Heart right ventricle (tissue), 16 donors: ENCODE results near the gene AZU1. TPM values are rescaled to one million over a fixed set of nuclear protein-coding genes. Genes with fewer than 3 reads are reported as not detected.
A peak's percentile ranks its signal among the peaks of the same experiment; 100 is the strongest.

Experiments
- ATAC-seq, 8 donors: fragments of 200-7000 bp; cut with Tn5 transposase; one replicate each; pipeline ENCODE4 v1.9.1; 2020; ENCODE audit warnings: mild to moderate bottlenecking in 8 of 8, moderate library complexity in 8 of 8, moderate number of reproducible peaks in 1 of 8
- DNase-seq, 2 donors: peaks; one replicate each; pipeline ENCODE4 v3.0.0-alpha.2; 2020
- H3K27ac ChIP-seq, 10 donors: fragments of 200-600 bp; sonication (generic) in 2 of 10; one replicate each; pipeline versions ENCODE4 v1.5.0 to v1.8.0; 2020 to 2022; ENCODE audit warnings: mild to moderate bottlenecking in 3 of 10
- H3K27me3 ChIP-seq, 7 donors: fragments of 200-600 bp; one replicate each; pipeline ENCODE4 v1.8.0; 2021 to 2022; ENCODE audit warnings: mild to moderate bottlenecking in 2 of 7
- H3K36me3 ChIP-seq, 9 donors: fragments of 200-600 bp; sonication (generic) in 1 of 9; one replicate each; pipeline versions ENCODE4 v1.5.0 to v1.8.0; 2020 to 2022; ENCODE audit warnings: mild to moderate bottlenecking in 2 of 9
- H3K4me1 ChIP-seq, 9 donors: fragments of 200-600 bp; sonication (generic) in 1 of 9; one replicate each; pipeline versions ENCODE4 v1.5.0 to v1.8.0; 2020 to 2022; ENCODE audit warnings: mild to moderate bottlenecking in 4 of 9
- H3K4me3 ChIP-seq, 10 donors: fragments of 200-600 bp; sonication (generic) in 2 of 10; one replicate each; pipeline versions ENCODE4 v1.5.0 to v1.8.0; 2020 to 2022; ENCODE audit warnings: mild to moderate bottlenecking in 7 of 10, moderate library complexity in 2 of 10
- H3K9me3 ChIP-seq, 11 donors: fragments of 200-600 bp in 10 of 11; sonication (generic) in 2 of 11; one replicate each; pipeline versions ENCODE4 v1.5.0 to v1.8.0; 2013 to 2022; ENCODE audit warnings: mild to moderate bottlenecking in 2 of 11, control low read depth in 1 of 11, moderate library complexity in 1 of 11
- WGBS, 2 donors: extraction: QIAGEN DNeasy Blood & Tissue Kit; methylation state at CpG; one replicate each; pipeline ENCODE4 v1.1.7; 2013; ENCODE audit warnings: inconsistent platforms in 1 of 2; 5-methylcytosine and 5-hydroxymethylcytosine counted together
- intact Hi-C, 10 donors: fragments of 100-400 bp; cut with DNase I; formaldehyde crosslinking; loops; one replicate each; pipeline versions ENCODE4 v1.11.1 to v1.14.2; 2022
- polyA plus RNA-seq, 2 donors: library from polyadenylated mRNA; stranded (reverse); fragments of 200-250 nt; gene quantifications; one replicate each; pipeline ENCODE4 v1.2.3, GENCODE V29; 2013
- total RNA-seq, 10 donors: library from RNA; stranded (reverse); fragmentation: NEBNext Ultra II Directional in 3 of 10; extraction: Animal tissue kit (Norgen Biotek cat#: 25700) in 3 of 10; gene quantifications; one replicate each; pipeline versions ENCODE4 v1.2.1 to v1.2.4, GENCODE V29; 2021 to 2023
- TF ChIP-seq, protein P1 (sequence below), 9 donors: fragments of 200-600 bp; sonication (generic) in 2 of 9; IDR thresholded peaks; one replicate each; pipeline versions ENCODE4 v1.5.0 to v1.8.0; 2021 to 2022; ENCODE audit warnings: antibody characterized with exemption in 9 of 9, mild to moderate bottlenecking in 5 of 9, moderate library complexity in 1 of 9
- donor health status: Arrhythmogenic right ventricular cardiomyopathy.
- donor health status: ischemic (EF 13 %, LVEDD 7.1; RV severe dilation, severe dysfunction).
- donor health status: healthy with polysubstance abuse.
- donor health status: DM: no; HTN: yes; CAD: no.
- donor health status: DM: no; HTN: no; CAD: no.
- donor health status: ischemic (EF 25% LVEDD 6.9; RV normal size, moderate dysfunction).
- donor health status: ischemic (EF 25% LVEDD 5.7; RV mildly dilated, moderate dysfunction).
- donor health status: healthy.
- donor health status: DM: yes; HTN: yes; CAD: no.
- donor health status: Ischemic cardiomyopathy.
- donor health status: ischemic (EF 35%, LVEDD 5.7; RV mildly dilated, moderate dysfunction).
- donor health status: nonischemic (EF 11% LVEDD 7.7; RV severe dilation, severe dysfunction).
- donor health status: DM: yes; HTN: yes; CAD: no.
- donor health status: PGD.
- donor health status: ischemic (EF 29% LVEDD 5.4; RV normal size, mild dysfunction).
- donor health status: nonischemic (EF 23%, LVEDD 6.1; RV moderate dilation, normal function).

The AZU1 gene
- total and polyA plus RNA-seq, 12 donors: 0.06 to 1.7 TPM; not detected in 10

- DNase-seq: peak; percentile 72 to 81
- TF ChIP-seq, protein P1, sequence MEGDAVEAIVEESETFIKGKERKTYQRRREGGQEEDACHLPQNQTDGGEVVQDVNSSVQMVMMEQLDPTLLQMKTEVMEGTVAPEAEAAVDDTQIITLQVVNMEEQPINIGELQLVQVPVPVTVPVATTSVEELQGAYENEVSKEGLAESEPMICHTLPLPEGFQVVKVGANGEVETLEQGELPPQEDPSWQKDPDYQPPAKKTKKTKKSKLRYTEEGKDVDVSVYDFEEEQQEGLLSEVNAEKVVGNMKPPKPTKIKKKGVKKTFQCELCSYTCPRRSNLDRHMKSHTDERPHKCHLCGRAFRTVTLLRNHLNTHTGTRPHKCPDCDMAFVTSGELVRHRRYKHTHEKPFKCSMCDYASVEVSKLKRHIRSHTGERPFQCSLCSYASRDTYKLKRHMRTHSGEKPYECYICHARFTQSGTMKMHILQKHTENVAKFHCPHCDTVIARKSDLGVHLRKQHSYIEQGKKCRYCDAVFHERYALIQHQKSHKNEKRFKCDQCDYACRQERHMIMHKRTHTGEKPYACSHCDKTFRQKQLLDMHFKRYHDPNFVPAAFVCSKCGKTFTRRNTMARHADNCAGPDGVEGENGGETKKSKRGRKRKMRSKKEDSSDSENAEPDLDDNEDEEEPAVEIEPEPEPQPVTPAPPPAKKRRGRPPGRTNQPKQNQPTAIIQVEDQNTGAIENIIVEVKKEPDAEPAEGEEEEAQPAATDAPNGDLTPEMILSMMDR (IDR thresholded peaks at IDR 0.05): no peak
- peak in 7 of 8 donors; percentile 21 to 67 (median 34) for ATAC-seq
- Histone ChIP-seq H3K27ac (peak overlapping the region in 2 of 10 donors; percentile 36 to 49), H3K9me3 (no peaks in the 10 kb centered on the region), H3K27me3 (no peaks in the 10 kb centered on the region), H3K36me3 (peaks cover 0 to 73% (median 20%) of the 10 kb centered on the region in 9 donors), H3K4me3 (no peak overlapping the region), H3K4me1 (peaks cover 0 to 40% (median 8%) of the 10 kb centered on the region in 9 donors)
- intact Hi-C loops: loop anchor here in 1 of 10 donors (5.0 kb wide), 1 partner anchor 36 kb away; no protein-coding TSS in a partner anchor
- WGBS, 2 donors: 44 to 70% methylated on average over 28 of the region's 28 CpGs
These were observed 43.3 kb downstream of the AZU1 start for GRCh38 chr19:870963-871401.

- Histone ChIP-seq H3K4me3 (peak overlapping the region in 1 of 10 donors; percentile 18), H3K27me3 (no peaks in the 10 kb centered on the region), H3K36me3 (peaks cover 0 to 79% (median 24%) of the 10 kb centered on the region in 9 donors), H3K27ac (peak overlapping the region in 3 of 10 donors; percentile 49 to 71 (median 52)), H3K4me1 (peaks cover 0 to 40% (median 8%) of the 10 kb centered on the region in 9 donors), H3K9me3 (no peaks in the 10 kb centered on the region)
- intact Hi-C loops: loop anchor here in 1 of 10 donors (5.0 kb wide), 1 partner anchor 36 kb away; no protein-coding TSS in a partner anchor
- ATAC-seq: peak in 1 of 8 donors; percentile 33
- WGBS, 2 donors: 89 to 90% methylated on average over 21 to 25 of the region's 33 CpGs
- TF ChIP-seq, protein P1 (IDR thresholded peaks at IDR 0.05): no peak
- DNase-seq: no peak
These were observed 44.0 kb downstream of the AZU1 start for GRCh38 chr19:871446-872265.

DNA sequence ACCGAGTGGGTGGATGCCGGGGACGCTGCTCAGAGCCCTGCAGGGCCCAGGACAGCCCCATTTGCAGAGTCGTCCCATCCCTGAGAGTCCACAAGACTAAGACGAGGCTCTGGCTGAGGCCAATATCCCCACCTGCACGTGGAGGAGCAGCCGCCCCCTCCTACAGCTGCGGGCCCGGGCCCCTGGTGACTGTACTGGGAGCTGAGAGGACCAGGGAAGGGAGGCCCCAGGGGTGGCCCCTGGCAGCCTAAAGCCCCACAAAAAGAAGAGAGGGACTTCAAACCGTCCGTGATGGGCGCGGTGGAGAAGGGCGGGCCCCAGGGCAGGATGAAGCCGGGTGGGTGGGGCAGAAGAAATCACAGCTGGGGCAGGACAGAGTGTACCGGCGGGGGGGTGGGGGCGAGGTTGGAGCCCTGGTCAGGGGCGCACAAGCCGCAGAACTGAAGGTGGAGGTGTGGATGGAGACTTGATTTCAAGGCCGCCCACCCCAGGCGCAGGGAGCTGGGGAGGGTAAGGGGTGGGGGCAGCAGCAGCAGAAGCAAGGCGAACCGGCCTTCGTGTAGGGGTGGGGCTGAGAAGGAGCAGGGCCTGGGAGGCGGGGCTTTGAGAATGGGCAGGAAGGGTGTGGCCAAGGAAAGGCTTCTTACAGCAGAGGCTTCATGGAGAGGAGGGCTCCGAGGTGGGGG, 44.8 kb downstream of the AZU1 start:
- H3K9me3 ChIP-seq: no peaks in the 10 kb centered on the region
- ATAC-seq (peak in 3 of 8 donors; percentile 20 to 37 (median 35)), DNase-seq (peak in 1 of 2 donors; percentile 50)
- peaks cover 0 to 85% (median 24%) of the 10 kb centered on the region in 9 donors for H3K36me3 ChIP-seq
- peaks cover 0 to 40% (median 8%) of the 10 kb centered on the region in 9 donors for H3K4me1 ChIP-seq
- intact Hi-C loops: loop anchor here in 1 of 10 donors (5.0 kb wide), 1 partner anchor 35 kb away; no protein-coding TSS in a partner anchor
- TF ChIP-seq, protein P1 (IDR thresholded peaks at IDR 0.05): no peak
- WGBS, 2 donors: 82 to 83% methylated on average over 26 to 27 of the region's 27 CpGs
- peak overlapping the region in 2 of 10 donors; percentile 52 to 71 for H3K27ac ChIP-seq
- H3K27me3 ChIP-seq: no peaks in the 10 kb centered on the region
- H3K4me3 ChIP-seq: peak overlapping the region in 1 of 10 donors; percentile 18

DNA sequence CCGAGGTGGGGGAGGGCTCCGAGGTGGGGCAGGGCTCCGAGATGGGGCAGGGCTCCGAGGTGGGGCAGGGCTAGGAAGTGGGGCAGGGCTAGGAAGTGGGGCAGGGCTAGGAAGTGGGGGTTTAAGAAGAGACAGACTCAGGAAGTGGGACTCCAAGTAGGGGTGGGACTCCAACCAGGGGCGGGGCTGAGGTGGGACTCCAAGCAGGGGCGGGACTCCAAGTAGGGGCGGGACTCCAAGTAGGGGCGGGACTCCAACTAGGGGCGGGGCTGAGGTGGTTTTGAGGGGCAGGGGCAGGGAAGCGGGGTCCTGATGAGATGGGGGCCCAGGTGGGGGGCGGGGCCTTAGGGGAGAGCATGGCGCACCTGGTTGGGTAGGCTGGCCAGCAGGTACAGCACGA, 45.4 kb downstream of the AZU1 start:
- intact Hi-C loops: loop anchor here in 1 of 10 donors (5.0 kb wide), 1 partner anchor 34 kb away; no protein-coding TSS in a partner anchor
- DNase-seq (no peak), ATAC-seq (no peak)
- H3K4me1 ChIP-seq: peaks cover 0 to 34% (median 8%) of the 10 kb centered on the region in 9 donors
- TF ChIP-seq, protein P1 (IDR thresholded peaks at IDR 0.05): no peak
- no peak overlapping the region for H3K27ac ChIP-seq
- H3K4me3 ChIP-seq: no peak overlapping the region
- no peaks in the 10 kb centered on the region for H3K9me3 ChIP-seq
- H3K36me3 ChIP-seq: peaks cover 0 to 79% (median 24%) of the 10 kb centered on the region in 9 donors
- WGBS, 2 donors: 90 to 95% methylated on average over 9 to 13 of the region's 13 CpGs
- no peaks in the 10 kb centered on the region for H3K27me3 ChIP-seq
